ENCODE measurements around the gene KLK13. TPM values are rescaled to one million over a fixed set of nuclear protein-coding genes. Genes with fewer than 3 reads are reported as not detected.

The KLK13 gene, protein sequence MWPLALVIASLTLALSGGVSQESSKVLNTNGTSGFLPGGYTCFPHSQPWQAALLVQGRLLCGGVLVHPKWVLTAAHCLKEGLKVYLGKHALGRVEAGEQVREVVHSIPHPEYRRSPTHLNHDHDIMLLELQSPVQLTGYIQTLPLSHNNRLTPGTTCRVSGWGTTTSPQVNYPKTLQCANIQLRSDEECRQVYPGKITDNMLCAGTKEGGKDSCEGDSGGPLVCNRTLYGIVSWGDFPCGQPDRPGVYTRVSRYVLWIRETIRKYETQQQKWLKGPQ
- not detected for polyA plus RNA-seq (2012; ENCODE audit: insufficient read depth, insufficient read length, low read depth)

DNA sequence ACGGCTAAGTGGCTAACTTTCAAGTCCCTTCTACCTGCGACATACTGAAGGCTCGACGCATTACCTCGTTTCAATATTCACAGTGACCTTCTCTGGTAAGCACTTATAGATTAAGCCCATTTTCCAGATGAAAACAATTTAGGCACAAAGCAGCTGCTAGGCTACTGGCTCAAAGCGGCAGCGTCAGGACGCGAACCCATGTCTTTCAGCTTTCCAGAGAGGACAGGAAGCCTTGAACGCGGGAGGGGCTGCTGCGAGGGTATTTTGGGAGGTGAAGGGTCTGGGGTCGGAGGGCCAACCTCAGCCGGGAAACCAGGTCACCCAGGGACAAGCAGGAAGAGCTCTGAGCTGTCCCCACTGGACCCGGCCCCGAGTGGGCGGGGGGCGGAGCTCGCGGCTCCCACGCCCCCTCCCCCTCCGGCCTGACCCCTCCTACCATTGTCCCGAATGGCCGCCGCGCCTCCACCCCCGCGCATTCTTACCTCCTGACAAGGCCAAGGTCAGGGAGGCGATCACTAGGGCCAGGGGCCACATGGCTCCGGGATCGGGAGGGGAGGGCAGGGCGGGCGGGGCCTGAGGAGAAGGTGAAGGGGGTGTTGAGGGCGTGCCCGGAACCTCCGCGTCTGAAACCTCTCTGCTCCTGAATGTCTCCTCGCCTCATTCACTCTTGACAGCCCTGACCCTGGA, at the start of gene KLK13:
KLK13 (minus strand) TSS at position 559 of the 687 bp plus-strand sequence; CDS start at position 534, 25 bp downstream.
- DNase-seq = no peak
- Histone ChIP-seq H3K4me3 (ENCODE audit: low read depth, low read length) (no peak within 1 kb of the TSS), H3K36me3 (no peaks in the 10 kb centered on the region), H3K9me3 (no peaks in the 10 kb centered on the region; the same call in 1 of the 2 replicates), H3K4me1 (no peaks in the 10 kb centered on the region), H3K27me3 (peaks cover 34% of the 10 kb centered on the region)
- TF ChIP-seq, protein P1, sequence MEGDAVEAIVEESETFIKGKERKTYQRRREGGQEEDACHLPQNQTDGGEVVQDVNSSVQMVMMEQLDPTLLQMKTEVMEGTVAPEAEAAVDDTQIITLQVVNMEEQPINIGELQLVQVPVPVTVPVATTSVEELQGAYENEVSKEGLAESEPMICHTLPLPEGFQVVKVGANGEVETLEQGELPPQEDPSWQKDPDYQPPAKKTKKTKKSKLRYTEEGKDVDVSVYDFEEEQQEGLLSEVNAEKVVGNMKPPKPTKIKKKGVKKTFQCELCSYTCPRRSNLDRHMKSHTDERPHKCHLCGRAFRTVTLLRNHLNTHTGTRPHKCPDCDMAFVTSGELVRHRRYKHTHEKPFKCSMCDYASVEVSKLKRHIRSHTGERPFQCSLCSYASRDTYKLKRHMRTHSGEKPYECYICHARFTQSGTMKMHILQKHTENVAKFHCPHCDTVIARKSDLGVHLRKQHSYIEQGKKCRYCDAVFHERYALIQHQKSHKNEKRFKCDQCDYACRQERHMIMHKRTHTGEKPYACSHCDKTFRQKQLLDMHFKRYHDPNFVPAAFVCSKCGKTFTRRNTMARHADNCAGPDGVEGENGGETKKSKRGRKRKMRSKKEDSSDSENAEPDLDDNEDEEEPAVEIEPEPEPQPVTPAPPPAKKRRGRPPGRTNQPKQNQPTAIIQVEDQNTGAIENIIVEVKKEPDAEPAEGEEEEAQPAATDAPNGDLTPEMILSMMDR (IDR thresholded peaks at IDR 0.05; ENCODE audit: low read depth, low read length) = no peak

DNA sequence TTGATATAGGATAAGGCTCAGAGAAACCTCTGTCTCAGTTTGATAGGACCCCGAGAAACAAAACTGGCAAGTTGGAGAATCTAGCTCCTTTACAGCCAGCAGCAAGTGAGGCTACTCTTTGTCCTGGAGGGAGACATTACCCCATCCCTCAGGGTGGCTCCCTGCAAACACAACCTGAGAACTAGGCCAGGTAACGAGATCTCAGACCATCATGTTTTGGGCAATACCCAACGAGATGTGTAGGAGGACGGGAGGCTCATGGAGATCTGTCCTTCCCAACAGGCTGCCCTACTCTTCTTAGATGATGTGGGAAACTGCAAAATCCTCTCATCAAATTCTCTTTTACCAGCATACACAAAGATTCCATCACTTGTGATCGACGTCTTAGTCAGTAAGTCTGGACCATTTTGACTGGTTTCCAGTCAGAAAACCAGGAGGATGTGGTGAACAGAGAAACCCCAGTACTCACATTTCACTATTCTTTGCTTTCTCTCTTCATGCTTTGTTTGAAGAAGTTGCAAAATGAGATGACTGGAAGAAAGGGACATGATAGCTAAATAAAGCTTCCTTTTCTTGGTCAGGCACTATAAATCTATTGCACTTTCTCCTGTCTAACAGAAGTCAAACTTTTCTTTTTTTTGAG, 49.3 kb upstream of the KLK13 start:
- Histone ChIP-seq H3K4me3 (ENCODE audit: low read depth, low read length) (no peak overlapping the region), H3K36me3 (no peaks in the 10 kb centered on the region), H3K27me3 (peaks cover 61% of the 10 kb centered on the region), H3K4me1 (no peaks in the 10 kb centered on the region), H3K9me3 (no peaks in the 10 kb centered on the region)
- DNase-seq = no peak
- TF ChIP-seq, protein P1 (IDR thresholded peaks at IDR 0.05; ENCODE audit: low read depth, low read length) = no peak

DNA sequence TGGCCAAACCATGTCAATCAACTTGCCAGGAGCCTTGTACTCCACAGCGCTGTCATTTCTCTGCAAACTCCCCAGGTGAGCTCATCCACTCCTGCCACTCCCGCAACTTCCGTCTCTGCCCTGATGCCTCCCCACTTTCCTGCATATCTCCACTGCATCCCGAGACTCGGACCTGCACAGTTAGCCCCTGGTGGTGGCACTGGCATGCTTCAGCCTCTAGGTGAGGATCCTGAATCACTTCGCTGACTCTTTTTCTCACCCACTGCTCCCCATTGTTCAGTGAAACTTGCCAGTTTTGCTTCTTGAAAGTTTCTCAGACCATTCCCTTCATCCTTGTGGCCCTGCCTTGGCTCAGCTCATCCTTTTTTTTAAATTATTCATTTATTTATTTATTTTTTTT, 46.7 kb upstream of the KLK13 start:
- no peaks in the 10 kb centered on the region for H3K4me1 ChIP-seq
- H3K27me3 ChIP-seq = peaks cover 43% of the 10 kb centered on the region
- H3K4me3 ChIP-seq (ENCODE audit: low read depth, low read length) = no peak overlapping the region
- DNase-seq = no peak
- TF ChIP-seq, protein P1 (IDR thresholded peaks at IDR 0.05; ENCODE audit: low read depth, low read length) = peak; percentile 40
- no peaks in the 10 kb centered on the region for H3K36me3 ChIP-seq
- no peaks in the 10 kb centered on the region for H3K9me3 ChIP-seq

DNA sequence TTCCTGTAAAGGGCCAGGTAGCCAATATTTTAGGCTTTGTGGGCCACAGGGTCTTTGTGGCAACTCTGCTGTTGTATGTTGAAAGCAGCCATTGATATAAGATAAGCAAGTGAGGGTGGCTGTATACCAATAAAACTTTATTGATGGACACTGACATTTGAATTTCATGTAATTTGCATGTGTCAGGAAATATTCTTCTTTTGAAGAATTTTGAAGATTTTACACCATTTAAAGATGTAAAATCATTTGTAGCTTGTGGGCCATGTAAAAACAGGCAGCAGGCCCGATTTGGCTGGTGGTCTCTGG, 45.7 kb upstream of the KLK13 start:
- TF ChIP-seq, protein P1 (IDR thresholded peaks at IDR 0.05; ENCODE audit: low read depth, low read length) = no peak
- no peaks in the 10 kb centered on the region for H3K9me3 ChIP-seq
- H3K4me1 ChIP-seq = no peaks in the 10 kb centered on the region
- no peaks in the 10 kb centered on the region for H3K36me3 ChIP-seq
- H3K4me3 ChIP-seq (ENCODE audit: low read depth, low read length) = no peak overlapping the region
- no peak for DNase-seq
- peaks cover 33% of the 10 kb centered on the region for H3K27me3 ChIP-seq

DNA sequence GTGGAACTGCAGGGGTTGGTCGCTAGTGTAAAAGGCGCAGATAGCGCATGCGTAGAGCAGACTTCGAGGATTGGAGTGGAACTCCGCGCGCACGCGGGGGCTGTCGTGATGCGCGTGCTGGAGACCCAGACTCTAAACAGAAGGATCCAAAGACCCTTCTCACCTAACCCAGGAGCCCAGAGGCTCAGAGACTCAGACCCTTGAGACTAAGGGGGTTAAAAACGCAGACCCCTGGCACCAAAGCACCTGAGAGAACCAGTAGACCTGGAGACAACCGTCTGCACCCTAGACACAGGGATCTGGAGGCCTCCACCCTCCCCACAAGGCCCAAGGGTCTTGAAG, 43.9 kb upstream of the KLK13 start:
- TF ChIP-seq, protein P1 (IDR thresholded peaks at IDR 0.05; ENCODE audit: low read depth, low read length) = no peak
- Histone ChIP-seq H3K4me1 (no peaks in the 10 kb centered on the region), H3K9me3 (no peaks in the 10 kb centered on the region), H3K4me3 (ENCODE audit: low read depth, low read length) (peak overlapping the region; percentile 85), H3K27me3 (peaks cover 19% of the 10 kb centered on the region), H3K36me3 (no peaks in the 10 kb centered on the region)
- DNase-seq = no peak

Measured in BE2C (cell line).